Fibroblast of lung (primary cell): ENCODE measurements around the gene APOM. TPM values are rescaled to one million over a fixed set of nuclear protein-coding genes. Genes with fewer than 3 reads are reported as not detected.
A peak's percentile ranks its signal among the peaks of the same experiment; 100 is the strongest.

Source experiments
- DNase-seq, 2 donors: peaks; one replicate each; pipeline versions ENCODE4 v3.0.0 to v3.0.0-alpha.2; 2010; ENCODE audit warnings: low read depth in 2 of 2
- H2AFZ ChIP-seq: 2 replicates; pipeline ENCODE4 v1.5.1; 2012; ENCODE audit warnings: low read length, control low read depth, inconsistent platforms
- H3K27ac ChIP-seq: 2 replicates; pipeline ENCODE4 v1.5.1; 2011; ENCODE audit warnings: low read length, control low read depth; ENCODE audit not compliant: insufficient read depth
- H3K27me3 ChIP-seq: 2 replicates; pipeline ENCODE4 v1.5.1; 2011; ENCODE audit warnings: mild to moderate bottlenecking, low read length; ENCODE audit not compliant: control insufficient read depth, insufficient read depth
- H3K36me3 ChIP-seq: 2 replicates; pipeline ENCODE4 v1.5.1; 2011; ENCODE audit warnings: low read length; ENCODE audit not compliant: control insufficient read depth, insufficient read depth
- H3K4me1 ChIP-seq: 2 replicates; pipeline ENCODE4 v1.5.1; 2011; ENCODE audit warnings: low read length; ENCODE audit not compliant: control insufficient read depth, insufficient read depth; ENCODE audit errors: extremely low read depth
- H3K4me2 ChIP-seq: 2 replicates; pipeline ENCODE4 v1.5.1; 2011; ENCODE audit warnings: low read length, control low read depth; ENCODE audit not compliant: insufficient read depth; ENCODE audit errors: extremely low read depth
- H3K4me3 ChIP-seq, 4 experiments: fragments of 200-600 bp in 1 of 4; sonication (generic) in 1 of 4; replicated peaks in 1 of 4; 2 replicates each; pipeline ENCODE4 v1.5.1; 2011 to 2016; ENCODE audit warnings: low read length in 4 of 4, low read depth in 3 of 4, mild to moderate bottlenecking in 3 of 4, control low read depth in 2 of 4, inconsistent platforms in 1 of 4, mixed read lengths in 1 of 4; ENCODE audit not compliant: insufficient read depth in 1 of 4; ENCODE audit errors: control extremely low read depth in 1 of 4
- H3K79me2 ChIP-seq: 2 replicates; pipeline ENCODE4 v1.5.1; 2012; ENCODE audit warnings: mild to moderate bottlenecking, low read length, inconsistent platforms; ENCODE audit not compliant: control insufficient read depth, insufficient read depth
- H3K9ac ChIP-seq: 2 replicates; pipeline ENCODE4 v1.5.1; 2011; ENCODE audit warnings: mild to moderate bottlenecking, low read length, control low read depth; ENCODE audit not compliant: insufficient read depth
- H3K9me3 ChIP-seq: 2 replicates; pipeline ENCODE4 v1.5.1; 2012; ENCODE audit warnings: low read depth, low read length; ENCODE audit not compliant: control insufficient read depth, insufficient read depth
- H4K20me1 ChIP-seq: 2 replicates; pipeline ENCODE4 v1.5.1; 2011; ENCODE audit warnings: low read length; ENCODE audit not compliant: control insufficient read depth, insufficient read depth; ENCODE audit errors: extremely low read depth
- CTCF ChIP-seq, 2 donors: IDR thresholded peaks in 1 of 2; conservative IDR thresholded peaks in 1 of 2; 1 replicate in 1 of 2; 2 replicates in 1 of 2; pipeline ENCODE4 v1.5.1; 2011 to 2012; ENCODE audit warnings: low read length in 2 of 2, control low read depth in 1 of 2, inconsistent platforms in 1 of 2, low read depth in 1 of 2, mild to moderate bottlenecking in 1 of 2
- EZH2 ChIP-seq: IDR thresholded peaks from 2 replicates; pipeline ENCODE4 v1.5.1; 2012; ENCODE audit warnings: low read length, control low read depth, mild to moderate bottlenecking; ENCODE audit errors: missing control alignments
- polyA plus RNA-seq, 2 donors: library from polyadenylated mRNA; depleted of rRNA in 1 of 2; stranded (reverse) in 1 of 2; unstranded in 1 of 2; fragments of >200 nt; gene quantifications; 2 replicates each; pipeline ENCODE4 v1.2.1, GENCODE V29; 2011 to 2012; ENCODE audit warnings: missing spikeins in 1 of 2
- total RNA-seq: library from RNA; depleted of rRNA; stranded (reverse); fragments of >200 nt; gene quantifications from 2 replicates; pipeline ENCODE4 v1.2.1, GENCODE V29; 2014

APOM gene
- total and polyA plus RNA-seq, 2 donors (not counting 1 experiment from before 2014, with no cell fraction given): 0.99 to 3.9 TPM

GRCh38 chr6:31622684-31623091, 33.0 kb upstream of the APOM start:
- Histone ChIP-seq H3K27me3 (no peaks in the 10 kb centered on the region), H4K20me1 (no peaks in the 10 kb centered on the region), H2AFZ (no peak overlapping the region), H3K4me2 (peak overlapping the region; percentile 99), H3K36me3 (peaks cover 27% of the 10 kb centered on the region), H3K4me1 (peaks cover 2% of the 10 kb centered on the region), H3K4me3 (peak overlapping the region; percentile 75 to 99 (median 92)), H3K79me2 (peaks cover 56% of the 10 kb centered on the region), H3K9ac (no peak overlapping the region), H3K9me3 (no peaks in the 10 kb centered on the region), H3K27ac (no peak overlapping the region)
- TF ChIP-seq EZH2 (no peak), CTCF (conservative IDR thresholded peaks at IDR 0.05 in 1 of 2, IDR thresholded peaks at IDR 0.05 in 1 of 2; ENCODE audit: low read depth in 1 of 2, low read length in 2 of 2) (no peak)
- no peak for DNase-seq

- Histone ChIP-seq H3K79me2 (peaks cover 60% of the 10 kb centered on the region), H4K20me1 (no peaks in the 10 kb centered on the region)
Measured at GRCh38 chr6:31624070-31624469, 31.6 kb upstream of the APOM start.

GRCh38 chr6:31626952-31627351, 28.7 kb upstream of the APOM start:
- Histone ChIP-seq H3K79me2 (peaks cover 53% of the 10 kb centered on the region), H2AFZ (no peak overlapping the region), H3K27me3 (no peaks in the 10 kb centered on the region), H3K4me3 (no peak overlapping the region), H3K9me3 (no peaks in the 10 kb centered on the region), H3K4me1 (peaks cover 2% of the 10 kb centered on the region), H3K9ac (no peak overlapping the region), H4K20me1 (no peaks in the 10 kb centered on the region), H3K36me3 (peaks cover 58% of the 10 kb centered on the region), H3K4me2 (no peak overlapping the region), H3K27ac (no peak overlapping the region)
- DNase-seq: no peak
- TF ChIP-seq CTCF (conservative IDR thresholded peaks at IDR 0.05 in 1 of 2, IDR thresholded peaks at IDR 0.05 in 1 of 2; ENCODE audit: low read depth in 1 of 2, low read length in 2 of 2) (no peak), EZH2 (no peak)

More at GRCh38 chr6:31624070-31624469, 31.6 kb upstream of the APOM start:
- no peaks in the 10 kb centered on the region for H3K9me3 ChIP-seq
- peaks cover 34% of the 10 kb centered on the region for H3K36me3 ChIP-seq
- no peak overlapping the region for H3K27ac ChIP-seq
- H3K27me3 ChIP-seq: no peaks in the 10 kb centered on the region
- peaks cover 2% of the 10 kb centered on the region for H3K4me1 ChIP-seq
- no peak overlapping the region for H3K4me2 ChIP-seq
- no peak for DNase-seq
- H3K4me3 ChIP-seq: no peak overlapping the region
- no peak overlapping the region for H2AFZ ChIP-seq
- H3K9ac ChIP-seq: no peak overlapping the region
- TF ChIP-seq EZH2: no peak
- no peak for TF ChIP-seq CTCF (conservative IDR thresholded peaks at IDR 0.05 in 1 of 2, IDR thresholded peaks at IDR 0.05 in 1 of 2; ENCODE audit: low read depth in 1 of 2, low read length in 2 of 2)
